ENCODE measurements around the gene SPACA7.

SPACA7 gene

DNA sequence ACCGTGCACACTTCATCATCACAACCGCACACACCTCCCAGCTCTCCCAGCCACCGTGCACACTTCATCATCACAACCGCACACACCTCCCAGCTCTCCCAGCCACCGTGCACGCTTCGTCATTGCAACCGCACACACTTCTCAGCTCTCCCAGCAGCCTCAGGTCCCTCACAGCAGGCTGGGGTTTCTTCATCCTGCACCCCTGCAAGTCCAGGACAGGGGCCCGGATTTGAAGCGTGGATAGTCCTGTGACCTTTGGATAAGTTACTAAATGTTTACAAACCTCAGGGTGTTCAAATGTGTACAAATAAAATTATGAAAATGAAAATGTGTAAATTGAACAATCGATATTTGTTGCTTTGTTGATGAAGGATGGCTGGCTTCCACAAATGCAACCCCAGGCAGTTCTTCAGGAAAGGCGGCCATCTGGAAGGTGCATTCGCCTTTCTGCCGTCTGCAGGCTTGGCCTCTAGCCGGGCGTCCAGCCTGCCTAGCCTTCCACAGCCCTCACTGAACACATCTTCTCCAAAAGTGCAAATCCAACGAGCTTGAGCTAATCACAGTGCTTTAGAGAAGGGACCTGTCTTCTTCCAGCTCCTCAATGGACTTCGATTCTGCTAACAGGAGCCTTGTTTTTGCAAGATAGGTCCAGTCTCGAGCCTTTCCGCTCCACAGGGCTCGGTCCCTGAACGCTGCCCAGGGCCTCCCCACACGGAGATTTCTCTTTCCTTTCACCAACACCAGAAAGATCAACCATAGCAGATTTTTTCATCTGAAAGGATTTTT lies 74.2 kb downstream of the SPACA7 start:
- TF ChIP-seq EZH2phosphoT487 (conservative IDR thresholded peaks at IDR 0.05; ENCODE audit: low read length): no peak
- TF ChIP-seq, protein P1, sequence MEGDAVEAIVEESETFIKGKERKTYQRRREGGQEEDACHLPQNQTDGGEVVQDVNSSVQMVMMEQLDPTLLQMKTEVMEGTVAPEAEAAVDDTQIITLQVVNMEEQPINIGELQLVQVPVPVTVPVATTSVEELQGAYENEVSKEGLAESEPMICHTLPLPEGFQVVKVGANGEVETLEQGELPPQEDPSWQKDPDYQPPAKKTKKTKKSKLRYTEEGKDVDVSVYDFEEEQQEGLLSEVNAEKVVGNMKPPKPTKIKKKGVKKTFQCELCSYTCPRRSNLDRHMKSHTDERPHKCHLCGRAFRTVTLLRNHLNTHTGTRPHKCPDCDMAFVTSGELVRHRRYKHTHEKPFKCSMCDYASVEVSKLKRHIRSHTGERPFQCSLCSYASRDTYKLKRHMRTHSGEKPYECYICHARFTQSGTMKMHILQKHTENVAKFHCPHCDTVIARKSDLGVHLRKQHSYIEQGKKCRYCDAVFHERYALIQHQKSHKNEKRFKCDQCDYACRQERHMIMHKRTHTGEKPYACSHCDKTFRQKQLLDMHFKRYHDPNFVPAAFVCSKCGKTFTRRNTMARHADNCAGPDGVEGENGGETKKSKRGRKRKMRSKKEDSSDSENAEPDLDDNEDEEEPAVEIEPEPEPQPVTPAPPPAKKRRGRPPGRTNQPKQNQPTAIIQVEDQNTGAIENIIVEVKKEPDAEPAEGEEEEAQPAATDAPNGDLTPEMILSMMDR (IDR thresholded peaks at IDR 0.05; ENCODE audit: insufficient read depth, low read length, poor library complexity, severe bottlenecking): no peak
- H3K4me2 ChIP-seq (ENCODE audit: low read depth, low read length, poor library complexity, severe bottlenecking): no peak overlapping the region
- H2AFZ ChIP-seq (ENCODE audit: low read depth, low read length, severe bottlenecking): no peak overlapping the region

DNA sequence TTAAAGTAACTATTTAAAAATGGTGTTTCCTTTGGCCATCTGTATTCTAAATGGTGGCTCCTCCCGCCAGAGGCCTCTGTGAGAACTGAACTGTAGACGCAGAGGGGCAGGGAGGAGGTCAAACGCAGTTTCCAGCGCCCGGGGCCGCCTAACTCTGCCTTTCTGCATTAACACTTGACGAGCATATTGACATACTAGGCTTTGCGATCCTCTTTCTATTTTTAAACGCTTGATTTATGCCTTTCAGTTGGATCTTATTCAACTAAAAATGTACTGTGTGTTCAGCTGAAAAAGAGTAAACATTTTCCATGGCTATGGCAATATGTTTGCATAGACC lies 74.7 kb downstream of the SPACA7 start:
- Histone ChIP-seq H3K4me3 (ENCODE audit: insufficient read depth, low read length, poor library complexity, severe bottlenecking) (no peak overlapping the region), H3K9ac (ENCODE audit: low read length) (no peak overlapping the region), H3K27ac (ENCODE audit: low read depth, low read length) (no peak overlapping the region), H3K79me2 (ENCODE audit: insufficient read depth, low read length) (no peaks in the 10 kb centered on the region), H4K20me1 (ENCODE audit: low read depth, low read length) (no peaks in the 10 kb centered on the region), H2AFZ (ENCODE audit: low read depth, low read length, severe bottlenecking) (no peak overlapping the region), H3K4me2 (ENCODE audit: low read depth, low read length, poor library complexity, severe bottlenecking) (no peak overlapping the region), H3F3A (ENCODE audit: insufficient read depth) (no peaks in the 10 kb centered on the region), H3K9me2 (replicated peaks; ENCODE audit: insufficient read depth, low read length) (no peaks in the 10 kb centered on the region), H3K36me3 (ENCODE audit: low read length) (no peaks in the 10 kb centered on the region), H3K9me3 (ENCODE audit: insufficient read depth, low read length) (no peaks in the 10 kb centered on the region), H3K27me3 (ENCODE audit: low read length) (no peaks in the 10 kb centered on the region)
- TF ChIP-seq EZH2phosphoT487 (conservative IDR thresholded peaks at IDR 0.05; ENCODE audit: low read length): no peak
- TF ChIP-seq, protein P1 (IDR thresholded peaks at IDR 0.05; ENCODE audit: insufficient read depth, low read length, poor library complexity, severe bottlenecking): no peak

More for the DNA sequence above, 74.2 kb downstream of the SPACA7 start:
- no peaks in the 10 kb centered on the region for H3F3A ChIP-seq (ENCODE audit: insufficient read depth)
- H3K79me2 ChIP-seq (ENCODE audit: insufficient read depth, low read length): no peaks in the 10 kb centered on the region
- H3K27ac ChIP-seq (ENCODE audit: low read depth, low read length): no peak overlapping the region
- no peaks in the 10 kb centered on the region for H3K36me3 ChIP-seq (ENCODE audit: low read length)
- no peaks in the 10 kb centered on the region for H4K20me1 ChIP-seq (ENCODE audit: low read depth, low read length)
- H3K9me3 ChIP-seq (ENCODE audit: insufficient read depth, low read length): no peaks in the 10 kb centered on the region
- no peak overlapping the region for H3K4me3 ChIP-seq (ENCODE audit: insufficient read depth, low read length, poor library complexity, severe bottlenecking)
- H3K9ac ChIP-seq (ENCODE audit: low read length): no peak overlapping the region
- no peaks in the 10 kb centered on the region for H3K9me2 ChIP-seq (replicated peaks; ENCODE audit: insufficient read depth, low read length)
- H3K27me3 ChIP-seq (ENCODE audit: low read length): no peaks in the 10 kb centered on the region

DNA sequence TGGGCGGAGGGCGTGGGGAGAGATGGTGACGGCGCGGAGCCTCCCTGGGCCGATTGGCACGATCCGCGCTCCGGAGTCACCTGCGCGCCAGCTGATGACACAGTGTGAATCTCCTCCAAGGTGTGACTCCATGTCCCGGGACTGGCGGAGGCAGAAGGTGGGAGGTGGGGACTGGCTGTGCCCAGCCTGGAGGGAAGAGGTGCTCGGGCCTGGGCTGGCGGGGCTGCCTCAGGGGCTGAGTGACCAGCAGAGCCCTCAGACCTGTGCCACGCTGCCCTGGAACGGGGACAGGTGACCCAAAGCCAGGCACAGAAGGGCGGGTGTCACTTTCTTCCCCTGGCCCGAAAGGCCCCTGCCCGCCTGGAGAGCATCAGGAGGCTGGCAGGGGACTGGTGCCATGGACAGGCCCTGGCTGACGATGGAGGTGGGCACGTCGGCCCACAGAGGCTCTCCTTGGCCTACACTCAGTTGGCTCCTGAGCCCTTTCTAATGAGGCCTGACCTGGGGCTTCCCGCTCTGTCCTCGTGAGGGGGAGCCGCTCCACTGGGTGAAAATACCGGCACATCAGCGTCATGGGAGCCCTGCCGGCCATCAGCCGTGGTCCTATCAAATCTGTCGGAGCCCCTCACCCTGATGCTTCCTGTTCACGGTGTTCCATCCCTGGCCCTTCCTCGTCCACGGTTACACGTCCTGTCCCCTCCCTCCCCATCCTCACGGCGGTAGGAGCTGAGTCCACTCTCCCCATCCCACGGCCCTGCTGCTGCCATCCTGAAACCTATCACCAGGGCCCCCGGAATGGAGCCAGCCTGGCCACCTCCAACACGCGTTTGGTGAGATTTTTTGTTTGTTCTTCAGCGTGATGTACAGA lies 75.6 kb downstream of the SPACA7 start:
- no peaks in the 10 kb centered on the region for H3K79me2 ChIP-seq (ENCODE audit: insufficient read depth, low read length)
- H3K27me3 ChIP-seq (ENCODE audit: low read length): no peaks in the 10 kb centered on the region
- no peaks in the 10 kb centered on the region for H3K9me3 ChIP-seq (ENCODE audit: insufficient read depth, low read length)
- no peak overlapping the region for H3K4me2 ChIP-seq (ENCODE audit: low read depth, low read length, poor library complexity, severe bottlenecking)
- H3K9me2 ChIP-seq (replicated peaks; ENCODE audit: insufficient read depth, low read length): no peaks in the 10 kb centered on the region
- no peak overlapping the region for H2AFZ ChIP-seq (ENCODE audit: low read depth, low read length, severe bottlenecking)
- no peaks in the 10 kb centered on the region for H3K36me3 ChIP-seq (ENCODE audit: low read length)
- TF ChIP-seq, protein P1 (IDR thresholded peaks at IDR 0.05; ENCODE audit: insufficient read depth, low read length, poor library complexity, severe bottlenecking): no peak
- no peak for TF ChIP-seq EZH2phosphoT487 (conservative IDR thresholded peaks at IDR 0.05; ENCODE audit: low read length)
- H3K4me3 ChIP-seq (ENCODE audit: insufficient read depth, low read length, poor library complexity, severe bottlenecking): no peak overlapping the region
- H3K9ac ChIP-seq (ENCODE audit: low read length): no peak overlapping the region
- no peaks in the 10 kb centered on the region for H3F3A ChIP-seq (ENCODE audit: insufficient read depth)
- no peak overlapping the region for H3K27ac ChIP-seq (ENCODE audit: low read depth, low read length)
- H4K20me1 ChIP-seq (ENCODE audit: low read depth, low read length): no peaks in the 10 kb centered on the region

Measured in SU-DHL-6 (cell line).